ENCODE data around the gene ERGIC1.

The ERGIC1 gene

DNA sequence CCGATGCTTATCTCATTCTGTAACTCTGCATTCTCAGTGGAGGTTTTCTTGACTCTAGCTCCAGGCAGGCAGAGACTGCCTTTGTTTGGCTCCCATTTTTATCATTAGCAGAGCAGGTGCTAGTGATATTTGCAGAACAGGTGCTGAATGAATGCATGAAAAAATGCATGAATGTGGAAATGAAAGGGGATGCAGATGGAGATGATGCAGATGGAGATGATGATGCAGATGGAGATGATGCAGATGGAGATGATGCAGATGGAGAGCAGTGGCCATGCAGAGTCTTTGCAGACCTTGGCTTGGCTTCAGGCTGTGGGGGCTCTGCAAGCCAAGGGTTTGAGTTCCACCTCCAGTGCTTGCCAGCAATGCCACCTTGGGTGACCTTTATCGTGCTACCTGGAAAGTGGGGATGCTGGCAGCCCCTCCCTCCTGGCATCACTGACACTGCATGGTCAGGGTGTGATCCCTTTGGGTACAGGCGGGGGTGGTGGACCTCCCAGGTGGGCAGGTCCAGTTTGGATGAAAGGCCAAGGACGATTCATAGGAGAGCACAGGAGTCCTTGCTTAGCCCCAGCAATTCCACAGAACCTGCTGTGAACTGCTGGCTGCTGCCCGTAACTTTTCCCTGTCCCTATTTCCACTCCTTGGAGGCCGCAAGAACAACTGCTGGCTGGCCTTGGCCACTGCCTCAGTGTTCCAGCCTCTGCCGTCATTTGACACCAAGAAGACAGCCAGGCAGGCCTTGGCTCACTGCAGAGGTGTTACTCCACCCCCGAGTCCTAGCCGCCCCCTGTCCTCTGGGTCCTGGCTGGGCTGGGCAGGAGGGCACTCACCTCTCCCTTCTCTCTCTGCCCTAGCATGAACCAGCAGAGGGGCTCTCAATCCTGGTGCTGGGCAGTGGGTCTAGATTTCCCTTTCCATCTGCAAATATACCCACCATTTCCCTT is 33.0 kb downstream of the ERGIC1 start:
- no peak for DNase-seq

GRCh38 chr5:172867761-172868435 is 33.8 kb downstream of the ERGIC1 start:
- no peak for DNase-seq

GRCh38 chr5:172868436-172868923 is 34.4 kb downstream of the ERGIC1 start:
- no peak for DNase-seq

DNA sequence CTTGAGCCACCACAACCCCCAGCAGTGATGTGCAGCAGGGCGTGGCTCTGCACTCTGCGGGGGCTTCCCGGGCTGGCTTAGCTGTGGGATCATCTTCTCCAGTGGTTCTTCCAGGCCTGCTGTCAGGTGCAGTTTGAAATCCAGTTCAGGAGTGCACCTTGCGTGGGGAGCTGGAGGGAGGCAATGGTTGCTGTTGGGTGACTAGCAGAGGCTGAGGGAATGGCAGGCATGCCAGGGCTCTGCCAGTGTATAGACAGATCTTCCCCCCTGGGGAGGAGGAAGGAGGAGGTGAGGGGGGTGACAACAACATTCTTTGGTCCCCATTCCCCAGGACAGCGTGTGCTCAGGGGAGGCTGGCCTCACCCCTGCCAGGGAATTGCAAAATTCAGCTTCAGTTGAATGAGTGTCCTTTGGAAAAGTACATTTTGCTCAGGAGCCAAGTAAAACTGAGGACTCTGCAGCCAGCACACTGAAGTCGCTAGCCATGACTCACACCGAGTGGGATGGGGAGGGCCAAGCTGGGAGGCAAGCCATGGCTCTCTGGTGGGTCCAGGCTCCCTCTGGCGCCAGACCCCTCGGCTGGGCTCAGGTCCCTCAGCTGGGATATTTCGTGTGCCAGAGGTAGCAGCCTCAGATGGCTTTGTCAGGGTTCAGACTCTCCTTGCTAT is 35.0 kb downstream of the ERGIC1 start:
- DNase-seq: no peak

DNA sequence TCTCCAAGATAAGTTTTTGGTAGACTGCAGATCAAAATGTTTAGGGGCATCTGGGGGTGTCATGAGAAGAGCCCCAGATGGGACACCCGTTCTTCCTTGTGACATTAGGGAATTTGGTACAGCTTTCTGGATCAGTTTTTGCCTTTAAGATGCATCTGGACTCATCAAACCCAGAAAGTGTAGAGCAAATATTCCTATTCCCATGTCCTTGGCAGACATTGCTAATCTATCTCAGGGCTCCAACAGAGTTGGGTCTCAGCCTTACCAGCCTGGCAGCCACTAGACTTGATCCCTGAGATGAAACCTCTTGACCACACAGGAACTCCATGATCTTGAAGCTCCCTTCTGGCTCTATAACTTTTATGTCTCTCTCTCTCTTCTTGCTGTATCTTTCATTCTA is 35.6 kb downstream of the ERGIC1 start:
- DNase-seq: no peak

DNA sequence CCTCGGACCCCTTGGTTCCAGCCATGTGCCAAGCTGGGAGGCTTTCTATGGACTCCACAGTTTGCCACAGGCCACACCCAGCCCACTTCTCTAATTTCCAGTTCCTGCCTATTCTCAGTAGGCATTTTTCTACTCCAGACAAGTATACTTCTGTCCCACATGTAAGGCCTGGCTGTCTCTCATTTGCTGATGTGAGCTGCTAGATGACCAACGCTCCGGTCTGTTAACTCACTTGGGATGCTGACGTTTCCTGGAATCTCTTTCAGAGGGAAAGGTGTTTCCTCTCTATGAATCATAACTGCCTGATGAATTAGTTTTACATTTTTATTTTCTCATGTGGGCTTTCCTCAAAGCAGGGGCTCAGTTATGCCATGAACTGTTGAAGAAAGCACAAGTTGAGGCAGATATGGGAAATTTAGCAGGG is 36.3 kb downstream of the ERGIC1 start:
- DNase-seq: no peak

- DNase-seq: no peak
Measured at GRCh38 chr5:172870715-172871461, 36.8 kb downstream of the ERGIC1 start.

GRCh38 chr5:172871536-172871935 is 37.5 kb downstream of the ERGIC1 start:
- no peak for DNase-seq

DNA sequence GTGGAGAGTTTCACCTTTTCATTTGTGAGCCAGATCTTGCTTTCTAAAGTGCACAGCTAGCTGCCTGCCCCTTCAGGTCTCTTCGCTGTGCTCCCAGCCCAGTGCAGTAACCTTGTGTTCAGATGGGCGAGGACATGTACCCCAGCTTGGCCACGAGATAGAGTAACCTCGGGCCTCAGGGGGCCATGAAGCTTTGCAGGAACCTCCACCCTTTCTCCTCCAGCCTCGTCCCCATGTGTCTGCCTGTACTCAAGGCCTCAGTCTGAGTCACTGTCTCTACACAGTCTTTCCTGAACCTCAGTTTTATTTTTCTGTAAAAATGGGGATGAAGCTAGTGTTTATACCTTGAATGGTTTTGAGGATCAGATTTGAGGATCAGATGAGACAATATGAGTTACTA is 37.9 kb downstream of the ERGIC1 start:
- no peak for DNase-seq

DNA sequence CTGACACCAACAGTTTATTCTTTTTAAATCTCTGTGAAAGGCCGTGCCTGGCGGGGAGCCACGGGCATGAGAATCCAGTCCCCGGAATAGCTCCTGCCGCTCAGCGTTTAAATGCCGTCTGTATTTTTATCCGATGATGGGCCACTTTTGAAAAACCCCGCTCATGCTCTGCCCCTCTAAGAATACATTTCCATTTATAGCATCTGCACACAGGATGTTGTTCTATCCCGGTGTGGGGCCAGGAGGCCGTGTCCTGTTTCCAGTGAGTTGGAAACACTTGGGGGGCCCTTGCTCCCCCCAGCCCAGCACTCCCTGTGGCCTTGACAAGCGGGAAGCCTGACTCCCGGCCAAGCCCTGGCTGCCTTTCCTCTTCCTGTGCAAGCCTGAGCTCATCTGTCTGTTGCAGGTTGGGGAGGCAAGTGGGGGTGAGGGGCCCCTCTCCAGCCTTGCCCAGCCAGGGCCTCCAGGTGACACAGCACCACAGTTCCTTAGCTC is 39.0 kb downstream of the ERGIC1 start:
- no peak for DNase-seq

DNA sequence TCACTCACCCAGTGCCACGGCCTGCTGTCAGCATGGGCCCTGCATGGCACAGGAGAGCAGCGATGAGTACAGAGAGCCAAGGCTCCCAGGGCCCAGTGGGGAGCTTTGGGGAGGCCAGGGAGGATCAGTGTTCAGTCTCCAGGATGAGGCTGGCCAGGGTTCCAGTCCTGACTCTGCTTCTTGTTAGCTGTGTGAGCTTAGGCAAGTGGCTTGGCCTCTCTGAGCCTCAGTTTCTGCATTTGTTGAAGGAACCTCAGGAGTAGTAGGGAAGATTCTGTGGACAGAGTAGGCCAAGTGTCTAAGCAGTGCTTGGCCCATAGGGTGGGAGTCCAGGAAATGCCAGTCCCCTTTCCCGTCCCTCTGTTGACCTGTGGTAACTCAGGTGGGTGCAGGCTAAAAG is 39.5 kb downstream of the ERGIC1 start:
- DNase-seq: no peak

DNA sequence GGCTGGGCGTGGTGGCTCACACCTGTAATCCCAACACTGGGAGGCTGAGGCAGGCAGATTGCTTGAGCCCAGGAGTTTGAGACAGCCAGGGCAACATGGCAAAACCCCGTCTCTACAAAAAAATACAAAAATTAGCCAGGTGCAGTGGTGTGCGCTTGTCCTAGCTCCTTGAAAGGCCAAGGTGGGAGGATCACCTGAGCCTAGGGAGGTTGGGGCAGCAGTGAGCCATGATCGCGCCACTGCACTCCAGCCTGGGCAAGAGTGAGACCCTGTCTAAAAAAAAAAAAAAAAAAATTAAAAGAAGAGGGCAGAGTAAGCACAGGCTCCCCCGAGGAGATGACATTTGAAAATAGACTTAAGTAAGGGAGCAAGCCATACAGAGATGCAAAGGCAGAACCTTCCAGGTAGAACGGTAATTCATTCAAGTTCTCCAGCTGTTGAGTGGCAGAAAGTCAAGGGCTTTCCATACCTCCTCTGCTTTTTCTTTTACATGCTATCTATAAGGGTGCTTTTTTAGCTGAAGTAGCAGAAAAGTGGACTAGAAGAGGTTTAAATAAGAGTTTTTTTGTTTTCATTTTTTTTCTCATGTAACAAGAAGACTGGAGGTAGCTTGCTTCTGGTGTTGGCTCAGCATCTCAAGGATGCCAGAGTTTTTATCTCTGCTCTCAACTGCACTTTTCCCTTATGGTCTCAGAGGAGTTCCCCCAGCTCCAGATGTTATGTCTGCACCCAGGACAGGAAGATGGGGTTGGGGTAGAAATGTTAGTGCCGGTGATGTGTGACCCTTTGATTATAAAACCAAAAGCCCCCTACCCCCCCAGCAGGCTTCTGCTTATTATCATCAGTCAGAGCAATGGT is 40.8 kb downstream of the ERGIC1 start:
- DNase-seq: no peak

GRCh38 chr5:172875505-172876279 is 41.6 kb downstream of the ERGIC1 start:
- no peak for DNase-seq

- DNase-seq: no peak
Measured at GRCh38 chr5:172876578-172876977, 42.5 kb downstream of the ERGIC1 start.

DNA sequence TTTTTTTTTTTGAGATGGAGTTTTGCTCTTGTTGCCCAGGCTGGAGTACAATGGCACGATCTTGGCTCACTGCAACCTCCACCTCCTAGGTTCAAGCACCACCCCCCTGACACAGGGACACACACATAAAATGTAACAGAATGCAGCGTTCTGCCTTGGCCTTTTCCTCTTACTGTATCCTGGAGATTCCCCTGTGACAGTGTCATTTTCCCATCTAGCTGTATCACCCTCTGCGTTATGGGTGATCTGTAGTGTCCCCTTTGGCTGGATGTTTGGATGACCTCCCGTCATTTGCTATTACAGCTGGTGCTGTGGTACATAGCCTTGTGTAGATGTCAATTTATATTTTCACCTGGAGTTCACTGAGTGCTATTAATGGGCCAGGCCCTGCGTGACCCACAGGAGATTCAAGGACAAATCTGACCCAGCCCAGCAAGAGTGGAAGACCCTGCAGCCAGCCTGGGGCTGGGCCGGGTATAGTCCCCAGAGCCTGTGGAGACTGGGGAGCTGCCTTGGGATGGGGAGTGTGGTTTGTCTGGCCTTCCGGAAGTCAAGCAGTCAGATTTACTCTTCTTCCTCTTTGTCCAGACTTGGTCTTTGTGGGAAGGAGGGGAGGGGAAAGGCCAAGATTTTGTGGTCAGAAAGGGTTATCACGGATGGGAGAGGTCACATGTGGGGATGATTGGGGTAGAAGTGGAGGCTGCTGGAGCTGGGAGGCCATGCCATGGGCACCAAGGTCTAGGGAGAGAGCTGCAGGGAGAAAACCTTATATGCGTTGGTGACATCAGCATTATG is 43.6 kb downstream of the ERGIC1 start:
- no peak for DNase-seq

- no peak for DNase-seq
Measured at GRCh38 chr5:172878585-172878932, 44.5 kb downstream of the ERGIC1 start.

DNA sequence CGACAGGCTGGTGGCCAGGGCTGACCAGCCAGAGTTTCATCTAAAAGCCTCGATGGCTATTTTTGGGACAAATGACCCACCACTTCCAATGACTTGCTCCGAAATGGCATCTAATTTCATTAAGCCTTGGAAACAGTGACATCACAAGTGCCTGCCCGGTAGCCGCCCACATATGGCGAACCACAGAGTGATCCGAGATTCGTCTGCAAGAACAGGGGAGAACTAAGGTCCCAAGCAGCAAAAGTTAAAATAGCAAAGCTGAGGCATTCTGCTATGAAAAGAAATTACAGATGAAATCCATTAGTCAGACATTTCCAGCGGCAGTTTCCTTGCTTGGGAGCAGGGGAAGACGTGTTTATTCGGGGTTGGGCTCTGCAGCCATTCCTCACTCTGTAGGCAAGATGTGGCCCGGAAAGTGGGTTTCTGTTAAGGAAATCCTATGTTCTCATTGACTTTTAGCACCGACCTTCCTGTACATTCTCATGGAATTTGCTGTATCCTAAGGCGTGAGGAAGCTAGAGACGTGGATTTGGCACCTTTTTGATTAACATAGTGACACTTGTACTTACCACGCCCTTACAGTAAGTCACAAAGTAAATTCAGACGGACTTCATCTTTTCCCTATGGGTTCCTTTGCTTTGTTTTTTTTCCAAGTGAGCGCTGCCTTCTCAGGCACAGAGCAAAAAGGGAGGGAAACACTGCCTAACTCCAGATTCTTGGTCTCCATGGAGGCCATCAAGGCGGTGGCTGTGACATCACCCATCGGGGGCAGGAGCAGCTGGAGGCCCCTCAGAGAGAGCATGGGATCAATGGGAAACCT is 45.1 kb downstream of the ERGIC1 start:
- DNase-seq: no peak

- DNase-seq: no peak
Measured at GRCh38 chr5:172881691-172882370, 47.8 kb downstream of the ERGIC1 start.
